ENCODE data around the gene ABLIM2. TPM values are rescaled to one million over a fixed set of nuclear protein-coding genes. Genes with fewer than 3 reads are reported as not detected.

The ABLIM2 gene
- total RNA-seq, 2 experiments from 2014 or later: 0.76 TPM; not detected in 1

DNA sequence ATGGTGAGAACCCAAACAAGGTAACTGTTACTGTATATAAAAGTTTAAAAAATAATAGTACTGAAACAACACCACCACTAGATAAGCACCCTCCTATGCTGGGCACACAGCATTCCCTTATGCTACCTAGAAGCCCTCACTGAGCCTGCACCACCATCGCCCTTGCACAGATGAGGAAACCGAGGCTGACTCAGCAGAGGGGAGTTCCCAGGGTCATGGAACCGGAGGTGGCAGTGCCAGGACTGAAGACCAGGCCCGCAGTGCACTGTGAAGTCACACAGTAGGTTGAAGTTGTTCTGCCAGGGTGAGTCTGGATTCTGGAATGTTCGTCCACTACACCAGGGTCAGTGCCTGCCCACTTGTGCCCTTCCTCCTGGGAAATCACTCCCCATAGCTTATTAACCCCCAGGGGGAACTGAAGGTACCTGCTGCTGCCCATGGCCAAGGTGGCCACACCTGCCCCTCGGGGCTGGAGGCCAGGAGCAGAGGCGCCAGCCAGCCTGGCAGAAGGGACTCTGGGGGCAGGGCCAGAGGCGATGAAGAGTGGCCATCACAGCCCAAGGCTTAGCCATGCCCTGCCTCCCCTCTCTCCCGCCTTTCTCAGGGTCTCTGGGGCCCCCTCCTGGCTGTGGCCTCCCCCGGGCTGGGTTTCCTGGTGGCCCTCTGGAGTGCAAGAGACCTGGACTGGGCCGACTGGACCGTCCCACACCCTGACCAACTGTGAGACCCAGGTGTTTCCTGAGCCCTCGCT is 15.1 kb upstream of the ABLIM2 start:
- no peaks in the 10 kb centered on the region for H3K79me2 ChIP-seq (ENCODE audit: insufficient read depth, low read depth, low read length)
- H3K27ac ChIP-seq (ENCODE audit: low read depth, low read length, poor library complexity, severe bottlenecking): no peak overlapping the region
- no peaks in the 10 kb centered on the region for H3K4me1 ChIP-seq (ENCODE audit: insufficient read depth, low read length, poor library complexity, severe bottlenecking)
- no peak overlapping the region for H2AFZ ChIP-seq (ENCODE audit: low read length)
- no peaks in the 10 kb centered on the region for H4K20me1 ChIP-seq (ENCODE audit: insufficient read depth, low read length)
- H3K36me3 ChIP-seq (ENCODE audit: insufficient read depth, low read length): no peaks in the 10 kb centered on the region
- no peaks in the 10 kb centered on the region for H3K9me2 ChIP-seq (ENCODE audit: insufficient read depth, low read length)
- ChIA-PET POLR2A (no interaction called here), CTCF (ENCODE audit: unreplicated experiment) (no interaction called here)
- no TSS peak for BruUV-seq (replicated peaks)
- no peak for TF ChIP-seq EZH2phosphoT487 (IDR thresholded peaks at IDR 0.05; ENCODE audit: borderline replicate concordance, low read depth, low read length)
- TF ChIP-seq, protein P1, sequence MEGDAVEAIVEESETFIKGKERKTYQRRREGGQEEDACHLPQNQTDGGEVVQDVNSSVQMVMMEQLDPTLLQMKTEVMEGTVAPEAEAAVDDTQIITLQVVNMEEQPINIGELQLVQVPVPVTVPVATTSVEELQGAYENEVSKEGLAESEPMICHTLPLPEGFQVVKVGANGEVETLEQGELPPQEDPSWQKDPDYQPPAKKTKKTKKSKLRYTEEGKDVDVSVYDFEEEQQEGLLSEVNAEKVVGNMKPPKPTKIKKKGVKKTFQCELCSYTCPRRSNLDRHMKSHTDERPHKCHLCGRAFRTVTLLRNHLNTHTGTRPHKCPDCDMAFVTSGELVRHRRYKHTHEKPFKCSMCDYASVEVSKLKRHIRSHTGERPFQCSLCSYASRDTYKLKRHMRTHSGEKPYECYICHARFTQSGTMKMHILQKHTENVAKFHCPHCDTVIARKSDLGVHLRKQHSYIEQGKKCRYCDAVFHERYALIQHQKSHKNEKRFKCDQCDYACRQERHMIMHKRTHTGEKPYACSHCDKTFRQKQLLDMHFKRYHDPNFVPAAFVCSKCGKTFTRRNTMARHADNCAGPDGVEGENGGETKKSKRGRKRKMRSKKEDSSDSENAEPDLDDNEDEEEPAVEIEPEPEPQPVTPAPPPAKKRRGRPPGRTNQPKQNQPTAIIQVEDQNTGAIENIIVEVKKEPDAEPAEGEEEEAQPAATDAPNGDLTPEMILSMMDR (conservative IDR thresholded peaks at IDR 0.05; ENCODE audit: low read length): no peak
- intact Hi-C loops (cut with micrococcal nuclease; ENCODE audit: unreplicated experiment): no loop called here
- H3K9me3 ChIP-seq (ENCODE audit: low read length): peaks cover under 1% of the 10 kb centered on the region
- no peak for DNase-seq (ENCODE audit: low spot score)
- no peak overlapping the region for H3K4me3 ChIP-seq (ENCODE audit: low read depth, low read length, poor library complexity, severe bottlenecking)
- H3K4me2 ChIP-seq (ENCODE audit: low read length): no peak overlapping the region

- H3K36me3 ChIP-seq (ENCODE audit: insufficient read depth, low read length): no peaks in the 10 kb centered on the region
- no peak overlapping the region for H3K4me2 ChIP-seq (ENCODE audit: low read length)
- H3K4me1 ChIP-seq (ENCODE audit: insufficient read depth, low read length, poor library complexity, severe bottlenecking): no peaks in the 10 kb centered on the region
- H3K4me3 ChIP-seq (ENCODE audit: low read depth, low read length, poor library complexity, severe bottlenecking): no peak overlapping the region
- no peaks in the 10 kb centered on the region for H4K20me1 ChIP-seq (ENCODE audit: insufficient read depth, low read length)
- no peak for DNase-seq (ENCODE audit: low spot score)
- peaks cover 9% of the 10 kb centered on the region for H3K9me3 ChIP-seq (ENCODE audit: low read length)
- no peaks in the 10 kb centered on the region for H3K79me2 ChIP-seq (ENCODE audit: insufficient read depth, low read depth, low read length)
- H2AFZ ChIP-seq (ENCODE audit: low read length): no peak overlapping the region
- TF ChIP-seq, protein P1 (conservative IDR thresholded peaks at IDR 0.05; ENCODE audit: low read length): no peak
- TF ChIP-seq EZH2phosphoT487 (IDR thresholded peaks at IDR 0.05; ENCODE audit: borderline replicate concordance, low read depth, low read length): no peak
- H3K27ac ChIP-seq (ENCODE audit: low read depth, low read length, poor library complexity, severe bottlenecking): no peak overlapping the region
- intact Hi-C loops (cut with micrococcal nuclease; ENCODE audit: unreplicated experiment): no loop called here
- no peaks in the 10 kb centered on the region for H3K9me2 ChIP-seq (ENCODE audit: insufficient read depth, low read length)
- POLR2A ChIA-PET: no interaction called here
- CTCF ChIA-PET (ENCODE audit: unreplicated experiment): interaction anchor here (1.0 kb wide), 1 partner anchor 235 kb away, joined by 4 read pairs; no protein-coding TSS in a partner anchor
- no TSS peak for BruUV-seq (replicated peaks)
These were observed 13.6 kb upstream of the ABLIM2 start for GRCh38 chr4:8171984-8172924.
